GM19452 (cell line): ENCODE measurements around the gene ABHD1.
A peak's percentile ranks its signal among the peaks of the same experiment; 100 is the strongest.
"Not testable (repeated sequence)": the region's sequence is repeated elsewhere in the genome, so short reads cannot be mapped to it uniquely, and the experiment has no call there.

Source experiments
- ATAC-seq: cut with Tn5 transposase; IDR thresholded peaks from one replicate; pipeline ENCODE4 v1.9.1; 2021; ENCODE audit not compliant: unreplicated experiment

The ABHD1 gene

DNA sequence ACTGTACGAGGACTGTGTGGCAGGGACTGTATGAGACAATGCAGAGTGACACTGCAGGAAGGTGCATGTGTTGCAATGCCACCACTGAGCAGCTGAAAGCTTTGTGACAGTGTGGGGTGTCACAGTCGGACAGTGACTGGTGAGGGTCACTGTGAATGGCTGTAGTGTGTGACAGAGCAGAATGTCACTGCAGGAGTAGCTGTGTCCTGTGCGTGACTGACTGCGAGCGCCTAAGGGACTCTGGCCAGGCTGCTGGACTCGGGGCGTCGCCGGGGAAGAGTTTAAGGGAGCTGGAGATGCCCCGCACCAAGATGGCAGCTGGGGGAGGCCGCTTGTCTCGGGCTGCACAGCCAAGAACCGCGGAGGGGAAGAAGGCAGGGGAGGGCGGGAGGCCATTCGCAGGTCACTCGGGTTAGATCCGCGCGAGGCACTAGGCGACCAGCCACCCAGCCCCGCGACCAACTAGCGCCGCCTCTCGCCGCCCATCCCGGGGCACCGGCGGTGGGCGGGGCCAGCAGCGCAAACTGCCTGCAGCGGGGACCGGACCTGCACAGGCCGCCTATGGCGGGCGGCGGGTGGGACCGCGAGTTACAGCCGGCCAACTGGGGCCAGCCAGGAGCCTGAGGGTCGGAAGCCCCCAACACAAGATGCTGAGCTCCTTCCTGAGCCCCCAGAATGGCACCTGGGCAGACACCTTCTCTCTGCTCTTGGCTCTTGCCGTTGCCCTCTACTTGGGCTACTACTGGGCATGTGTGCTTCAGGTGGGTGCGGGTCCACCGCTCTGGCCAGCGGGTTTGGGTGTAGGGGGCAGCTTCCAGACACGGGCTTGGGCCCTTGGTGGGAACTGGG is at the start of gene ABHD1:
TSS of gene ABHD1 (plus strand) at position 514 of the 849 bp plus-strand sequence. CDS start at position 648, 134 bp downstream.
- ATAC-seq, result no peak

- ATAC-seq, result no peak
These were observed 48.7 kb upstream of the ABHD1 start for GRCh38 chr2:27074738-27075565.

DNA sequence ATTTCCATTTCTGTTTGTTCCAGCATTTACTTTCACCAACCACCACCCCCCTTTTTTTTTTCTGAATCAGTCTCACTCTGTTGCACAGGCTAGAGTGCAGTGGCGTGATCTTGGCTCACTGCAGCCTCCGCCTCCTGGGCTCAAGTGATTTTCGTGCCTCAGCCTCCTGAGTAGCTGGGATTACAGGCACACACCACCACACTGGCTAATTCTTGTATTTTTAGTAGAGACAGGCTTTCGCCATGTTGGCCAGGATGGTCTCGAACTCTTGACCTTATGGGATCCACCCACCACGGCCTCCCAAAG is 48.1 kb upstream of the ABHD1 start:
- not testable (repeated sequence) for ATAC-seq

DNA sequence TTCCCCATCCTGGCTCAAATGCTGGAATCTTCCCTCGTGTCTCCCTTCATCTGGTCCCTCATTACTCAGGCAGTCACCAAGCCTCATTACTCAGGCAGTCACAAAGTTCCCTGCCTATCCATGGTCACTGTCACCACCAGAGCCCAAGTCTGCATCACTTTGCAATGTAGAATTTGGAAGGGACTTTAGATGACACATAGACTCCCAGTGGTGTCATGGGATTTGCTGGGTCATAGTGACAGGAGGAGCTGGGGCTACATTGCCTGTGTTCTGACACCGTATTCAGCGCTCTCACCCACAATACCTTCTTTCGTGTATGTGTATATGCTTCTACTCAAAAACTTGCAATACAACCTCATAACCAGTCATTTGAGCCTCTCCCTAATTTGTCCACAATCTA is 47.3 kb upstream of the ABHD1 start:
- no peak for ATAC-seq

GRCh38 chr2:27077231-27077630 is 46.4 kb upstream of the ABHD1 start:
- ATAC-seq, result no peak

DNA sequence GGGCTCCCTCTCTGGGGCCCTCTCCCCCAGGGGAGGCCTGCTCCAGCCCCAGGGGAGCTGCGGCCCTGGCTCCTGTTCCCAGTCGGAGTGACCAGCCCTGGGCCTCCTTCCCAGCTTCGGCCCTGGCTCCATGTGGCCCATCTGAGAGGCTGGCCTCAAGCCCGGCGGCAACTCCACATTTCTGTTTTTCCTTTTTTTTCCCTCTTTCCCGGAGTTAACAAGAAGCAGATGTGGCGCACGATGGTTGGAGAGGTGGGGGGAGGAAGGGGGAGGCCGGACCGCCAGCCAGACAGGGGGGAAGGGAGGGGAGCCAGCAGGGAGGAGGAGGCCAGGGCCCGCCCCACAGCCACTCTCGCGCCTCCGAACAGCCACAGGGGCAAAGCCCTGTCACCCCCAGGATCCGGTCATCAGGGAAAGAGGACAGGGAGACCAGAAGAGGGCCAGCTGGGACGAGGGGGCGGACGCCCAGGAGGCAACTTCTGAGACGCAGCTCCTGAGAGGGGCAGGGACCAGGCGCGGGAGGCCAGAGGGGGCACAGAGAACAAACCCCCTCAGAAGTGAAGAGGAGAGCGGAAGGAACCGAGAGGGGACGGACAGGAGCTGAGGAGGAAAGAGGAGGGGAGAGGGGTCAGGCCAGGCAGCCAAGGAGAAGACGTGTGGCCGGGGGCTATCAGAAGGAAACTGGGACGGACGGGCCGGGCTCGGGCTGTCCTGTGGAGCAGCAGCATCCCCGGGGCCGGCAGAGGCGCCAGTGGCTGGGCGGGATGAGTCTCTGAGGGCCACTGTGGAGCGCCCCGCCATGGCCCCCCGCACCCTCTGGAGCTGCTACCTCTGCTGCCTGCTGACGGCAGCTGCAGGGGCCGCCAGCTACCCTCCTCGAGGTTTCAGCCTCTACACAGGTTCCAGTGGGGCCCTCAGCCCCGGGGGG is 45.1 kb upstream of the ABHD1 start, which contains the start of gene EMILIN1:
TSS of gene EMILIN1 (plus strand) at position 349 of the 928 bp plus-strand sequence. CDS start at position 800, 451 bp downstream.
- no peak for ATAC-seq

GRCh38 chr2:27079233-27080139 is 44.1 kb upstream of the ABHD1 start:
- no peak for ATAC-seq

GRCh38 chr2:27080140-27080469 is 43.5 kb upstream of the ABHD1 start:
- ATAC-seq, result no peak

DNA sequence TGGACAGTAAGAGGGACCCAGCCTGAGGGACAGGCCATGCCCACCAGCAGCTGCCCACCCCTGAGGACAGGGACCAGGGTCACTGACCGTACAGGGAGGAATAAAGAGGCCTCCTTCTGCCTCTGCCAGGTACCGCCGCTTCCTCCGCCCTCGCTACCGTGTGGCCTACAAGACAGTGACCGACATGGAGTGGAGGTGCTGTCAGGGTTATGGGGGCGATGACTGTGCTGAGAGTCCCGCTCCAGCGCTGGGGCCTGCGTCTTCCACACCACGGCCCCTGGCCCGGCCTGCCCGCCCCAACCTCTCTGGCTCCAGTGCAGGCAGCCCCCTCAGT is 43.0 kb upstream of the ABHD1 start:
- ATAC-seq, result no peak

DNA sequence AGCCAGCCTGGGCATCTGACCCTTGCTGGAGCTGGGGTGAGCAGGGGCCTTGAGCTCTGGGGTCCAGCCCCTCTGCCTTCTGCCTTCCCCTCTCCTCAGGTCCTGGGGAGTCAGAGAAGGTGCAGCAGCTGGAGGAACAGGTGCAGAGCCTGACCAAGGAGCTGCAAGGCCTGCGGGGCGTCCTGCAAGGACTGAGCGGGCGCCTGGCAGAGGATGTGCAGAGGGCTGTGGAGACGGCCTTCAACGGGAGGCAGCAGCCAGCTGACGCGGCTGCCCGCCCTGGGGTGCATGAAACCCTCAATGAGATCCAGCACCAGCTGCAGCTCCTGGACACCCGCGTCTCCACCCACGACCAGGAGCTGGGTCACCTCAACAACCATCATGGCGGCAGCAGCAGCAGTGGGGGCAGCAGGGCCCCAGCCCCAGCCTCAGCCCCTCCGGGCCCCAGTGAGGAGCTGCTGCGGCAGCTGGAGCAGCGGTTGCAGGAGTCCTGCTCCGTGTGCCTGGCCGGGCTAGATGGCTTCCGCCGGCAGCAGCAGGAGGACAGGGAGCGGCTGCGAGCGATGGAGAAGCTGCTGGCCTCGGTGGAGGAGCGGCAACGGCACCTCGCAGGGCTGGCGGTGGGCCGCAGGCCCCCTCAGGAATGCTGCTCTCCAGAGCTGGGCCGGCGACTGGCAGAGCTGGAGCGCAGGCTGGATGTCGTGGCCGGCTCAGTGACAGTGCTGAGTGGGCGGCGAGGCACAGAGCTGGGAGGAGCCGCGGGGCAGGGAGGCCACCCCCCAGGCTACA is 41.4 kb upstream of the ABHD1 start:
- ATAC-seq, result no peak

DNA sequence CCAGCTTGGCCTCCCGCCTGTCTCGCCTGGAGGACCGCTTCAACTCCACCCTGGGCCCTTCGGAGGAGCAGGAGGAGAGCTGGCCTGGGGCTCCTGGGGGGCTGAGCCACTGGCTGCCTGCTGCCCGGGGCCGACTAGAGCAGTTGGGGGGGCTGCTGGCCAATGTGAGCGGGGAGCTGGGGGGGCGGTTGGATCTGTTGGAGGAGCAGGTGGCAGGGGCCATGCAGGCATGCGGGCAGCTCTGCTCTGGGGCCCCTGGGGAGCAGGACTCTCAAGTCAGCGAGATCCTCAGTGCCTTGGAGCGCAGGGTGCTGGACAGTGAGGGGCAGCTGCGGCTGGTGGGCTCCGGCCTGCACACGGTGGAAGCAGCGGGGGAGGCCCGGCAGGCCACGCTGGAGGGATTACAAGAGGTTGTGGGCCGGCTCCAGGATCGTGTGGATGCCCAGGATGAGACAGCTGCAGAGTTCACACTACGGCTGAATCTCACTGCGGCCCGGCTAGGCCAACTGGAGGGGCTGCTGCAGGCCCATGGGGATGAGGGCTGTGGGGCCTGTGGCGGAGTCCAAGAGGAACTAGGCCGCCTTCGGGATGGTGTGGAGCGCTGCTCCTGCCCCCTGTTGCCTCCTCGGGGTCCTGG is 40.7 kb upstream of the ABHD1 start:
- no peak for ATAC-seq

- ATAC-seq, result no peak
These were observed 40.0 kb upstream of the ABHD1 start for GRCh38 chr2:27083410-27084296.

GRCh38 chr2:27084297-27085061 is 39.1 kb upstream of the ABHD1 start:
- no peak for ATAC-seq

DNA sequence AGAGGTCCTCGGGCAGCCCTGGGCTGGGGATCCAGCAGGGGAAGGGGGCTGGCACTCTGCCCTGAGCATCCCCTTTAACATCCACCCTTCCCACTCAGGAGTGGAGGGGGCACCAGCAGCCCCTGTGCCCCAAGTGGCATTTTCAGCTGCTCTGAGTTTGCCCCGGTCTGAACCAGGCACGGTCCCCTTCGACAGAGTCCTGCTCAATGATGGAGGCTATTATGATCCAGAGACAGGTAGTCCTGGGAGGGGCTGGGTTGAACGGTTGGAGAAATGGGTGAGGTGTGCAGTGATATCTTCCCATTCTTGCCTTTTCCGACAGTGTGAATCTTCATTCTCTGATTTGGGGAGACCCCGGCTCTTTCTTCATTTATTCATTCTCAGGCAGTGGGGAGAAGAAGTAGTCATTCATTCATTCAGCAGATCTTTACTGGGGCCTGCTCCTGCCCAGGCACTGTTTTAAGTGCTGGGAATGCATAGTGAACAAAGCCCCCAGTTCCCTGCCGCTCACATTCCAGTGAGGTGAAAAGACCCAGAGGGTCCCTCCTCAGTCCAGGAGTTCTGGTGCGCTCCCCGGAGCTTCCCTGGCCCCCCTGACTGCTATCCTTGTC is 38.4 kb upstream of the ABHD1 start:
- ATAC-seq, result no peak

DNA sequence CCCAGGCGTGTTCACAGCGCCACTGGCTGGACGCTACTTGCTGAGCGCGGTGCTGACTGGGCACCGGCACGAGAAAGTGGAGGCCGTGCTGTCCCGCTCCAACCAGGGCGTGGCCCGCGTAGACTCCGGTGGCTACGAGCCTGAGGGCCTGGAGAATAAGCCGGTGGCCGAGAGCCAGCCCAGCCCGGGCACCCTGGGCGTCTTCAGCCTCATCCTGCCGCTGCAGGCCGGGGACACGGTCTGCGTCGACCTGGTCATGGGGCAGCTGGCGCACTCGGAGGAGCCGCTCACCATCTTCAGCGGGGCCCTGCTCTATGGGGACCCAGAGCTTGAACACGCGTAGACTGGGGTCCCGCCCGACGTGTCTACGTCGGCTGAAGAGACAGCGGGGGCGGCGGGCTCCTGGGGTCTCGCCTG is 37.9 kb upstream of the ABHD1 start:
- ATAC-seq, result peak; percentile 3

- peak; percentile 80 for ATAC-seq
These were observed 37.4 kb upstream of the ABHD1 start for GRCh38 chr2:27086090-27086723.
